CD14-positive monocyte (primary cell): ENCODE results near the gene PIANP. TPM values are rescaled to one million over a fixed set of nuclear protein-coding genes. Genes with fewer than 3 reads are reported as not detected.

Experiments used
- DNase-seq, 3 donors: peaks; one replicate each; pipeline ENCODE4 v3.0.0-alpha.2; 2011 to 2022
- H2AFZ ChIP-seq: 2 replicates; pipeline ENCODE4 v1.6.0; 2012; ENCODE audit warnings: mild to moderate bottlenecking, low read depth, low read length, inconsistent platforms; ENCODE audit not compliant: insufficient read depth, poor library complexity, severe bottlenecking
- H3K27ac ChIP-seq, 2 donors: 1 replicate in 1 of 2; 2 replicates in 1 of 2; pipeline ENCODE4 v1.5.1; 2012 to 2013; ENCODE audit warnings: low read length in 2 of 2, control low read depth in 1 of 2, inconsistent platforms in 1 of 2, low read depth in 1 of 2, mild to moderate bottlenecking in 1 of 2
- H3K27me3 ChIP-seq, 2 donors: one replicate each; pipeline versions ENCODE4 v1.6.0 to v1.6.1; 2011 to 2013; ENCODE audit warnings: low read length in 2 of 2; ENCODE audit not compliant: control insufficient read depth in 2 of 2, insufficient read depth in 2 of 2
- H3K36me3 ChIP-seq, 2 donors: replicated peaks in 1 of 2; 1 replicate in 1 of 2; 2 replicates in 1 of 2; pipeline versions ENCODE4 v1.5.1 to v1.6.1; 2012 to 2013; ENCODE audit warnings: low read length in 2 of 2, control low read depth in 1 of 2, inconsistent platforms in 1 of 2, mild to moderate bottlenecking in 1 of 2; ENCODE audit not compliant: insufficient read depth in 2 of 2, control insufficient read depth in 1 of 2
- H3K4me1 ChIP-seq, 2 donors: 1 replicate in 1 of 2; 2 replicates in 1 of 2; pipeline versions ENCODE4 v1.5.1 to v1.6.1; 2012 to 2013; ENCODE audit warnings: low read length in 2 of 2, control low read depth in 1 of 2, inconsistent platforms in 1 of 2, mild to moderate bottlenecking in 1 of 2, moderate library complexity in 1 of 2; ENCODE audit not compliant: insufficient read depth in 2 of 2, control insufficient read depth in 1 of 2
- H3K4me2 ChIP-seq: replicated peaks from 2 replicates; pipeline ENCODE3; 2012; ENCODE audit warnings: low read length, moderate library complexity, mild to moderate bottlenecking; ENCODE audit not compliant: poor library complexity, severe bottlenecking; ENCODE audit errors: extremely low read depth
- H3K4me3 ChIP-seq, 3 experiments: fragments of 200-600 bp in 1 of 3; sonication (generic) in 1 of 3; replicated peaks in 1 of 3; 1 replicate in 2 of 3; 2 replicates in 1 of 3; pipeline ENCODE4 v1.5.1; 2011 to 2013; ENCODE audit warnings: low read length in 3 of 3, mild to moderate bottlenecking in 3 of 3, control low read depth in 2 of 3, low read depth in 2 of 3, inconsistent platforms in 1 of 3, moderate library complexity in 1 of 3
- H3K79me2 ChIP-seq: 2 replicates; pipeline ENCODE4 v1.6.0; 2012; ENCODE audit warnings: mild to moderate bottlenecking, control low read depth, inconsistent platforms, low read length, moderate library complexity; ENCODE audit not compliant: insufficient read depth
- H3K9ac ChIP-seq: 2 replicates; pipeline ENCODE4 v1.6.0; 2017; ENCODE audit warnings: low read length, mild to moderate bottlenecking; ENCODE audit not compliant: insufficient read depth, poor library complexity, severe bottlenecking
- H3K9me3 ChIP-seq, 2 donors: replicated peaks in 1 of 2; 1 replicate in 1 of 2; 2 replicates in 1 of 2; pipeline versions ENCODE4 v1.5.1 to v1.6.1; 2012 to 2013; ENCODE audit warnings: low read length in 2 of 2, control low read depth in 1 of 2; ENCODE audit not compliant: control insufficient read depth in 1 of 2, insufficient read depth in 1 of 2
- H4K20me1 ChIP-seq: 2 replicates; pipeline ENCODE4 v1.6.0; 2012; ENCODE audit warnings: mild to moderate bottlenecking, low read length, control low read depth, moderate library complexity; ENCODE audit not compliant: insufficient read depth
- H3K27ac Mint-ChIP-seq, 7 donors: one replicate each; pipeline ENCODE4 v1.8.0; 2020; ENCODE audit warnings: mild to moderate bottlenecking in 7 of 7, mixed read lengths in 7 of 7, moderate library complexity in 6 of 7, inconsistent platforms in 2 of 7
- H3K27me3 Mint-ChIP-seq, 3 donors: one replicate each; pipeline ENCODE4 v1.8.0; 2021 to 2022; ENCODE audit warnings: low read depth in 3 of 3, mild to moderate bottlenecking in 3 of 3, mixed read lengths in 3 of 3, moderate library complexity in 3 of 3, inconsistent platforms in 1 of 3
- H3K36me3 Mint-ChIP-seq, 2 donors: one replicate each; pipeline ENCODE4 v1.8.0; 2020; ENCODE audit warnings: mixed read lengths in 2 of 2, inconsistent platforms in 1 of 2, mild to moderate bottlenecking in 1 of 2
- H3K4me1 Mint-ChIP-seq: one replicate; pipeline ENCODE4 v1.8.0; 2020; ENCODE audit warnings: mild to moderate bottlenecking, mixed read lengths
- H3K4me3 Mint-ChIP-seq, 2 donors: one replicate each; pipeline ENCODE4 v1.8.0; 2020; ENCODE audit warnings: mild to moderate bottlenecking in 2 of 2, mixed read lengths in 2 of 2, moderate library complexity in 1 of 2
- H3K9me3 Mint-ChIP-seq, 7 donors: one replicate each; pipeline ENCODE4 v1.8.0; 2020 to 2022; ENCODE audit warnings: mixed read lengths in 7 of 7, mild to moderate bottlenecking in 6 of 7, moderate library complexity in 6 of 7, inconsistent platforms in 2 of 7
- CTCF ChIP-seq: fragments of 200-600 bp; IDR thresholded peaks from one replicate; pipeline ENCODE4 v1.8.0; 2022; ENCODE audit warnings: antibody characterized with exemption, mild to moderate bottlenecking
- WGBS: methylation state at CpG from one replicate; pipeline ENCODE4 v1.1.5; 2013; ENCODE audit warnings: missing lambda C conversion rate; ENCODE audit not compliant: insufficient coverage; 5-methylcytosine and 5-hydroxymethylcytosine counted together
- intact Hi-C, 2 donors: fragments of 100-400 bp; cut with micrococcal nuclease; formaldehyde crosslinking; loops; one replicate each; pipeline versions ENCODE4 v1.15.0 to v1.15.1; 2023
- polyA plus RNA-seq, 3 donors: library from polyadenylated mRNA; depleted of rRNA in 1 of 3; unstranded in 2 of 3; stranded (reverse) in 1 of 3; fragments of 300-500 nt in 2 of 3; fragments of >200 nt in 1 of 3; fragmentation: Illumina TruSeq in 2 of 3; gene quantifications; 1 replicate in 2 of 3; 2 replicates in 1 of 3; pipeline ENCODE4 v1.2.3, GENCODE V29; 2012 to 2021

Gene PIANP
- polyA plus RNA-seq, 3 donors, result not detected

DNA sequence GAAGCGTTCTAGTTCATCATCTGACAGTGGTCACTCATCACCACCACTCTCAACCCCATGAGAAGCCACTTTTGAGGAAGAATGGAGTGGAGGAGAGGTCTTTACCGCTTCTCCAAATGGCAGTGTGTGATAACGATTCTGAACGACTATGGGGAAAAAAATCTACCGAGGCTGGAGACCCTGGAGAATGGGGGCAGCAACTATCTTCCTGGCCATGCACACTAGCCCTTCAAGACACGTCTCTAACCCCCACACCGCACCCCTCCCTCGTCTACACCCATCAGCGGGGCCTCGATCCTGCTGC, 38.1 kb downstream of the PIANP start:
- peak overlapping the region; percentile 89 to 100 (median 98) for H3K27ac Mint-ChIP-seq
- Histone ChIP-seq H3K9me3 (no peaks in the 10 kb centered on the region), H4K20me1 (no peaks in the 10 kb centered on the region), H3K9ac (peak overlapping the region; percentile 75), H3K27ac (peak overlapping the region; percentile 34 to 93), H2AFZ (peak overlapping the region; percentile 92), H3K4me3 (peak overlapping the region; percentile 80 to 97 (median 88)), H3K4me1 (peaks cover 17 to 37% of the 10 kb centered on the region in 2 donors), H3K4me2 (peak overlapping the region; percentile 76), H3K36me3 (peaks cover 12 to 30% of the 10 kb centered on the region in 2 donors), H3K79me2 (peaks cover 37% of the 10 kb centered on the region), H3K27me3 (no peaks in the 10 kb centered on the region)
- H3K4me1 Mint-ChIP-seq, result peaks cover 34% of the 10 kb centered on the region
- TF ChIP-seq CTCF, result no peak
- WGBS, result 0% methylated on average over 5 of the region's 10 CpGs
- DNase-seq, result no peak
- no peaks in the 10 kb centered on the region for H3K9me3 Mint-ChIP-seq
- peaks cover 26 to 39% of the 10 kb centered on the region in 2 donors for H3K36me3 Mint-ChIP-seq
- intact Hi-C loops, result loop anchor here (2.0 to 10.0 kb wide), 3 partner anchors 62 to 188 kb away; partner anchors contain the start of genes COPS7A (in 2 of the 2) and CDCA3 (in 1 of the 2)
- peak overlapping the region; percentile 88 to 100 for H3K4me3 Mint-ChIP-seq
- H3K27me3 Mint-ChIP-seq, result peaks cover 0 to 1% (median 0%) of the 10 kb centered on the region in 3 donors

DNA sequence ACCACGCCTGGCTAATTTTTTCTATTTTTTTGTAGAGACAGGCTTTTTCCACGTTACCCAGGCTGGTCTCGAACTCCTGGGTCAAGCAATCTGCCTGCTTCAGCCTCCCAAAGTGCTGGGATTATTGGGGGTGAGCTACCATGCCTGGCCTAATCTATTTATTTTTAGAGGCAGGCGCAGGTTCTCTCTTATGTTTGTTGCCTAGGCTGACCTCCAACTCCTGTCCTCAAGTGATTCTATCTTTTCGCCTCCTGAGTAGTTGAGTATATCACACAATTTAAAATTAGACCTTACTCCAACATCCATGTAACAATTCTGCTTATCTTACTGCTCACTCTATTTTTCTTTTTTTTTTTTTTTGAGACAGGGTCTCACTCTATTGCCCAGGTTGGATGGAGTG, 46.6 kb downstream of the PIANP start:
- H3K79me2 ChIP-seq, result peaks cover 8% of the 10 kb centered on the region
- no peaks in the 10 kb centered on the region for H3K27me3 ChIP-seq
- 100% methylated on average over 2 of the region's 5 CpGs for WGBS
- TF ChIP-seq CTCF, result no peak
- peaks cover 6% of the 10 kb centered on the region for H4K20me1 ChIP-seq
- H3K4me1 Mint-ChIP-seq, result no peaks in the 10 kb centered on the region
- H3K36me3 ChIP-seq, result peaks cover 57 to 88% of the 10 kb centered on the region in 2 donors
- peaks cover 68 to 91% of the 10 kb centered on the region in 2 donors for H3K36me3 Mint-ChIP-seq
- no peak overlapping the region for H3K27ac Mint-ChIP-seq
- no peak overlapping the region for H3K4me3 Mint-ChIP-seq
- H3K9ac ChIP-seq, result no peak overlapping the region
- intact Hi-C loops, result loop anchor here in 1 of 2 donors (5.0 kb wide), 1 partner anchor 337 kb away; no protein-coding TSS in a partner anchor
- peaks cover 0 to 2% (median 1%) of the 10 kb centered on the region in 3 donors for H3K27me3 Mint-ChIP-seq
- H3K4me2 ChIP-seq, result no peak overlapping the region
- no peak overlapping the region for H3K27ac ChIP-seq
- H3K9me3 ChIP-seq, result no peaks in the 10 kb centered on the region
- no peak overlapping the region for H3K4me3 ChIP-seq
- no peak overlapping the region for H2AFZ ChIP-seq
- no peaks in the 10 kb centered on the region for H3K4me1 ChIP-seq
- no peaks in the 10 kb centered on the region for H3K9me3 Mint-ChIP-seq
- no peak for DNase-seq
